Midbrain (tissue), 1 donor: Measurements from ENCODE around the gene UBLCP1.
"Not testable (repeated sequence)": the region's sequence is repeated elsewhere in the genome, so short reads cannot be mapped to it uniquely, and the experiment has no call there.

Experiments
- DNase-seq: peaks from one replicate; lab custom pipeline; 2025; lab: John Stamatoyannopoulos, UW

UBLCP1 gene, protein sequence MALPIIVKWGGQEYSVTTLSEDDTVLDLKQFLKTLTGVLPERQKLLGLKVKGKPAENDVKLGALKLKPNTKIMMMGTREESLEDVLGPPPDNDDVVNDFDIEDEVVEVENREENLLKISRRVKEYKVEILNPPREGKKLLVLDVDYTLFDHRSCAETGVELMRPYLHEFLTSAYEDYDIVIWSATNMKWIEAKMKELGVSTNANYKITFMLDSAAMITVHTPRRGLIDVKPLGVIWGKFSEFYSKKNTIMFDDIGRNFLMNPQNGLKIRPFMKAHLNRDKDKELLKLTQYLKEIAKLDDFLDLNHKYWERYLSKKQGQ

DNA sequence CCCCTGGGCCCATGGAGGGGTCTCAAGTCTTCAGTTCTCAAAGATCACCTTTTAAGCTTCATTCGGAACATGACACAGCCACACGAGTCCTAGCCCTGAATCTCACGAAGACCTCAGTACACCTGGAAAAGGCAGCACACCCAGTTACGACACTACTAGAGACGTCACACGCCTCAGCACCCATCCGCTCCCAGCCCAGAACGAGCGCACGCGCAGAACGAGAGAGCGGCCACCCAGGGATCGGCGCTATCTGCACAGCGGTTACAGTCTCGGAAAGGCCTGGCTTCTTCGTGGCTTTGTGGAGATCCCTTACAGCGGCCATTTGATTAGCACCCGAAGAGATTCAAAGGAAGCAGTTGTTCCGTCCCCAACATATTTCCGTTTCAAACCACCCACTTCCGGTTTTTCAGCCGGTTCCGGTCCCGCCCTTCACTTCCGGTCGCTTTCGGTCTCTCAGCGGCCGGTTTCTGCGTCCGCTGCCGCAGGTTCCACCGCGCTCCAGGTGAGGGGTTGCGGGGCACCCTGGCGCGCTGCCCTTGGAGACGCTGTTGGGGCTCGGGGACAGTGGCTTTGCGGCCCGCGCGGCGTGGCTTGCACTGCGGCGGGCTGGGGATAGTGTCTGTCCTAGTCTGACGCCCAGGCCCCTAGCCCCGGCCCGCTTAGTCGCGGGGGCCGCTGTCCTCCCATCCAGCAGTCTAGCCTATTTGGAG, at the start of gene UBLCP1:
TSS of gene UBLCP1 (plus strand) at position 432 of the 710 bp plus-strand sequence. CDS start 5,626 bp downstream, outside the sequence.
- peak; percentile 84 for DNase-seq

DNA sequence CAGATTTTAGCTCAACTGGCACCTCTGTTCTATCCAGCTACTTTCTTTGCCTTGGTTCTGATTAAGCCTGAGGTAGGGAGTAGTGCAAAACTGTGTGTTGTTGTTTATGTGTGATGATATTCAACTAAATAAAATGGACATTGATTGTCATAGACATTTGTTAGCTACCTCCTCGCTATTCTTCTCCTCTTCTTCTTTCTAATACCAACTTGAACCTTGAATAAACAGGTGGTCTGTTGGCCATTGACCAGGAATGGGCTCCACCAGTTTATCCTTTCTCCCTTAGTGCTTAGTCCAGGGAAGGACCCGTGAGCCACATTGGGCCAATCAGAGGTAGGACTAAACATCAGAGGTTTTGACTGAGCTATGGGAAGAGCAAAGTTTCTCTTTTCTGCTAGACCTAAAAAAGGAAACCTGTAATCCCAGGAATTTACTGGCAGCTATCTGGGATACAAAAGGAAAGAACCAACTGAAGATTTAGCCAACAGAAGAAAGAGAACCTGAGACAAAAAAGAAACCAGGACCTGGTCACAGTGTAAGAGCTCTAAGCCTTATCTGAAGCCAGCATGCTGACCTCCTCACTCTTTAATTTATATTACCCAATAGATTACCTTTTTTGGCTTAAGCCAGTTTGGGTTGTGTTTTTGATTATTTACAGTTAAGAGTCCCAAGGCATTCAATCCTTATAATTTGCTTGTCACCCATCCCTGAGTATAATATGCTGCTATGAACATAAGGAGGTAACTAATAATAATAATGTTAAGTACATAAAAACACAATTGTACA, 48.4 kb upstream of the UBLCP1 start:
- DNase-seq, result no peak

DNA sequence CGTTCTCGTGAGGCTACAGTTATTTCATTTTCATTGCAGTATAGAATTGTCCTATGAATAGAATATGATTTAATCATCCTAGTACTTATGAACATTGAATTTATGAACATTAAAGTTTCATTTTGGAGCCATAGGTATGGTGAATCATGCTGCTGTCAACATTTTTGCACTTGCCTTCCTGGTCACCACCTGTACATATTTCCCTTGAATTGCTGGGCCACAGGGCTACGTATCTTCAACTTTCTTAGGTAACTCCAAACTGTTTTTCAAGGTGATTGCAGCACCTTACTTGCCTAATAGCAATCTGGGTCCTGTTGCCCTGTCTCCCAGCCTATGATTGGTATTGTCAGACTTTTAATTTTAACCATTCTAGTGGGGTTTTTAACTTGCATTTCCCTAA, 47.2 kb upstream of the UBLCP1 start:
- DNase-seq, result no peak

DNA sequence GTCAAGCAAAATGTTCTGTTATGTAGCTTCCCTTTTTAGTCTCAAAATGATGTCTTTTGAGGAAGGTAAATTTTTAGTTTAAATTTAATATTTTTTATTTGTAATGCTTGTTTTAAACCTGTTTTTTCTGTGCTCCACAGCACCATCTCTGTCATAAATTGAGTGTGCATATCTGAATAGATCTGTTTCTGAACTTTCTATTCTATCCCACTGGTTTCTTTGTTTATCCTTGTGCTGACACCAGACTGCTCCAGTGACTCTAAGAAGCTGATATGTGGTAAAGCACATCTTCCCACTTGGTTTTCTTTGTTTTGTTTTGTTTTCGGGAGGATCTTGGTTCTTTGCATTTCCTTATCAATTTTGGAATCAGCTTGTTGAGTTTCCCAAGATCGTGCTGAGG, 46.6 kb upstream of the UBLCP1 start:
- no peak for DNase-seq

DNA sequence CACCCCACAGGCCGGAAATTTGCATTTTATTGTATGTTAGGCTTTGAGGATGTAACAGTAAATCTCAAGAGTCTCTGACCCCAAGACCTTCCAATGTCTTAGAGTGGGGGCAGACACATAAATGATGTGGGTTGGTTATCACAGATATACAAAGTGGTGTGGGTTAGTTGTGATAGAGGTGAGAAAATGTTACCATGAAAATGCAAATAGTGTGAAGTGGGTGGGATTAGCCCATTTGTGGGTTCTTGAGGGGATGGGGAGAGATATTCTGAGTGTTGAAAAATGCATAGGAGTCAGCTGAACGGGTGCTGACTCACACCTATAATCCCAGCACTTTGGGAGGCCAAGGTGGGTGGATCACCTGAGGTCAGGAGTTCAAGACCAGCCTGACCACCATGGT, 45.9 kb upstream of the UBLCP1 start:
- no peak for DNase-seq

DNA sequence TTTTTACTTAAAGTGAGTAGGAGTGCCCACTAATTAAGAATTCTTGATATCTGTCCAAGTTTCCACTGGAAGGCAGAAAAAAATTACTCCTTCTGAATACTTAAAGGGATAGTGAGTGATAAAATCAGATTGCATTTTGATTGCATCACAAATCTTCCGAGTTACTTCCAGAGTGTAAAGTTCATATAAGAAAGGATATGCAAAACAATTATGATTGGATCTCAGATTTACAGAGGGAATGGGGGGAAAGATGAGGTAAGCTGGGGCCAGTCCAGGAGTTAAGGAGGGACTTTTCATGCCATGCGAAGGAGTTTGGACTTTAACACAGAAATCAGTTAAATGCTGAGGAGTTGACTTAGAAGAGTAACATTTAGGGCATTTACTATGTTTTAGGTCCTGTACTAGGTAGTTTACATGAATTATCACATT, 44.5 kb upstream of the UBLCP1 start:
- DNase-seq, result no peak

DNA sequence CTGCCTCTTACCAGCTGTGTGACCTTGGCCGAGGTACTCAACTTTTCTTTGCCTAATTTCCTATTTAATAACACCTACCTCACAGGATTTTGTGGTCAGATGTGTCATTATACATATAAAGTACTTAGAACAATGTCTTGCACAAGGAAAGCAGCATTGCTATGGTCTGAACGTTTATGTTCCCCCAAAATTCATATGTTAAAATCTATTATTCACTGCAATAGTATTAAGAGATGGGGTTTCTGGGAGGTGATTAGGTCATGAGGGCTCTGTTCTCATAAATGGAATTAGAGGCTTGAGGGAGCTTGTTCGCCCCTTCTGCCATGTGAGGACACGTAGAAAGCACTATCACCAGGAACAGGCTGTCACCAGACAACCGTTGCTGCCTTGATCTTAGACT, 42.9 kb upstream of the UBLCP1 start:
- DNase-seq, result no peak

DNA sequence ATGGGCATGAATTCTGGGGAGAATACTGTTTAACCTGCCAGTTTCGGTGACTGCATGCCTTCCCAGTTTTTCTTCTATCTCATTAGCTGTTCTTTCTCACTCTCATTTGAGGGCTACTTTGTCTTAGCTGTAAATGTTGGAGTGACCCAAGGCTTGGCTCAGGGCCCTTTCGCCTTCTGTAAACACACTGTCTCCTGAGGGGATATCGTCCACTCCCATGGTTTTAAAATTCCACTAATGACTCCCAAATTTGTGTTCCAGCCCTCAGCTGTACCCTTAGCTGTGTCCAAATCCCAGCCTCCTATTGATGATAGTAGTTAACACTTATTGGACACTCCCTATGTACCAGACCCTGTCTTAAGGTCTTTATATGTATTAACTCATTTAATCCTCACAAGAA, 39.6 kb upstream of the UBLCP1 start:
- no peak for DNase-seq

DNA sequence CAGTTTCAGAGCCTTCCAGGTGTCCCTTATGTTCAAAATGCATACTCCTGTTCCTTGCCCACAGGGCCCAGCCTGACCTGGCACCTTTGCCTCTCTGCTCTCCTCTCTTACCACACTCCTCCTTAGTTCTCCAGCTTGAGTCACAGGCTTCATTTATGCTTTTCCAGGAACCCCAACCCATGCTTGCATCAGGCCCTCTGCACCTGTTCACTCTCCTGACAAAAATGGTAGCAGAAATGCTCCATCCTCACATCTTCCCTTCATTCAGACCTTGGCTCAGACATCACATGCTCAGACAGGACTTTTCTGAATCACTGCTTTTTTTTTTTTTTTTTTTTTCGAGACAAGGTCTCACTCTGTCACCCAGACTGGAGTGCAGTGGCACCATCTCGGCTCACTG, 38.6 kb upstream of the UBLCP1 start:
- no peak for DNase-seq

DNA sequence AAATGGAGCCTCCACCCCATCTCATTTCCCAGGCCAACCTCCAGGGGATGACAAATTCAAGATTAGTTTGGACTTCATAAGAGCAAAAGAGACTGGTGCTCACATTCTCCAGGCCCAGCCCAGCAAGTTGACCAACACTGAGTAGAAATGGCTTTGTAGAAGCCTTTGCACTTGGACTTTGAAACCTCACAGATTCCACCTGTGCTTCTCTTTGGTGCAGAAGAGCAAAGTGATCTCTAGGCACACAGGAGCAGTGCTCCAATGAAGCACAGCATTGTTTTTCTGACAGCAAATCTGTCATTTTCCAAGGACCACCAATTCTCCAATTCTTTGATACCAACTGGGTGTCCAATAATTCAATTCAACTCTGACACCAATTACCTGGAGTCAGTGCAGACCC, 36.6 kb upstream of the UBLCP1 start:
- no peak for DNase-seq

DNA sequence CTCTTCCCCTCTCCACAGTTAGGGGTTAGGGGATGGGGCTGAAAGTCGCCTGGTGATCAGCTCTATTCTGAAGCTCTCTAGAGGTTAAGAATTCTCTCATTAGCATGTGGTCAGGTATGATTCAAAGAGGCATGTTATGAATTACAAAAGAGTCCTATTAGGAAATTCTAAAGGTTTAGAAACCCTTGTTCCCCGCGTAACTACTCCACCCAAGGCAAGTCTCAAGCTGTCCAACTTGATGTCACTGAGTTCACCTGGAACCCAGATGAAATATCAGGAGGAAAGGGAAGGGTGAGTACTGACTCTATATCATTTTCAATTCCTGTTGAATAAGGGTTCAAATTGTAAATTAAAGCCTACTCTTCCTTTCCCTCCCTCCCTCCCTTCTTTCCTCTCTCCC, 35.6 kb upstream of the UBLCP1 start:
- DNase-seq, result no peak

DNA sequence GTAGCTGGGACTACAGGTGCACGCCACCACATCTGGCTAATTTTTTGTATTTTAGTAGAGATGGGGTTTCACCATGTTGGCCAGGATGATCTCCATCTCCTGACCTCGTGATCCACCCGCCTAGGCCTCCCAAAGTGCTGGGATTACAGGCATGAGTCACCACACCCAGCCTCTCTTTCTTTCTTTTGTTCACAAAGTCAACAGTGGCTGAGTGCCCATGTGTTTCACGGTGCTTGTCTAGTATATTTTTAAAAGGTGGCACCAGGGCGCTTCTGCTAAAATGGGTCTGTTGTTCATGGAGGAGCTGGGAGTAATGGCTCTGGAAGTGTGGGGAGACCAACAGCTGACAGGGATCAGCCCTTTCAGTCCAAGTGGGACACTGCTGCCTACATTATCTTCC, 35.0 kb upstream of the UBLCP1 start:
- not testable (repeated sequence) for DNase-seq

DNA sequence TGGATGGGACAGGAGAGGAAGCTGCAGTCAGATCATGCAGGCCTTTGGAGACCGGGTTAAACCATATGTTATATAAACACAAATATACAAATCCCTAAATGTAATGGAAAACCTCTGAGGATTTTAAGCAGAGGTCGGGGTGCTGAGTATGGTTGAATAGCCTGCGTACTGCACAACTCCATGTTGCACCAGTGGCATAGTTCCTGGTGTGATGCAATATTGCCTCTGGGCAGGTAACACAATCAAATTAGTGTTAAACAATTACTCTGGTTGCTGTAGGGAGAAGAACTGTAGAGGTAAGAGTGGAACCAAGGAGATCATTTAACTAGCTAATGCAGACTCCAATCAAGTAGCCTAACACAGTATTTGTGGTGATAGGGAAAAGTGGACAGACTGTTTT, 32.4 kb upstream of the UBLCP1 start:
- no peak for DNase-seq

DNA sequence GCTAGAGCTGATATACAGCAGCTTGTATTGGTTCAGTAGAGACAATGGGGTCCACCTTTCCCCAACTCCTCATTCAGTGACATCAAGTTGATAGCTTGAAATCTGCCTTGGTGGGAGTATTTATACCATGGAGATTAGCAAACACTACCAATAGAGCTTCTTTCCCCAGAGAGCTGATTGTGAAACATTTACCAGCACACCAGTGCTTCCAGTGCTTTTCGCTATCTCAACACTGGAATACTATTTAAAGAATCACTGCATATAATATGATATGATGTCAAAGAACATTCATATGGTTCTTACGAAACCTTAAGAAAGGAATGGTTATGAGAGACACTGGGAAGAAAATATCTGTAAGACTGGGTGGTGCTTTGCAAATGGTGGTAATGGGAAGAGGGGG, 31.9 kb upstream of the UBLCP1 start:
- DNase-seq, result no peak

DNA sequence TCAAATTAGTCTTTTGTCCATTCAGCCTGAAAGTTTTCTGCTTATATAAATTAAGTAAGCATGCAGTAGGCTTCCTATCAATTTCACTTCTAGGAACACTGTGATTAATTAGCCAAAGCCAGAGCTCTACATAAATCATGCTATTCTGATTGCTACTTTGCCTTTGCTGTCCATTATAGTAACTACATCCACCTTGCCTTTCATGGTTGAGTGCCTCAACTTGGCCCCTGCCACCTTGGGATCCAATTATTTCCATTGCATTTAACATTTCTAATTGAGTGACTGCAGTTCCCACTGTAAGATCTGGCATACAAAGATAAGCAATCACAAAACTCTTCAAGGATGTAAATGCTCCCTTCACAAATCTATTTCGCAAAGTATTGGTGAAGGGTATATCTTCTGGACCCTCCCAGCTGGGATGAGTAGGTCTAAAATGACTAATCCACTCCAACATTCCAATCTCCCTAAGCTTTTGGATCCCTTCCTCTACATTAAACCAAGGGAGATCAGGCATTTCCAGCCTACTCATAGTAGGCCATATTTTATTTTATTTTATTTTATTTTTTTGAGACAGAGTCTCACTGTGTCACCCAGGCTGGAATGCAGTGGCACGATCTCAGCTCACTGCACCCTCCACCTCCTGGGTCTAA, 27.1 kb upstream of the UBLCP1 start:
- not testable (repeated sequence) for DNase-seq

DNA sequence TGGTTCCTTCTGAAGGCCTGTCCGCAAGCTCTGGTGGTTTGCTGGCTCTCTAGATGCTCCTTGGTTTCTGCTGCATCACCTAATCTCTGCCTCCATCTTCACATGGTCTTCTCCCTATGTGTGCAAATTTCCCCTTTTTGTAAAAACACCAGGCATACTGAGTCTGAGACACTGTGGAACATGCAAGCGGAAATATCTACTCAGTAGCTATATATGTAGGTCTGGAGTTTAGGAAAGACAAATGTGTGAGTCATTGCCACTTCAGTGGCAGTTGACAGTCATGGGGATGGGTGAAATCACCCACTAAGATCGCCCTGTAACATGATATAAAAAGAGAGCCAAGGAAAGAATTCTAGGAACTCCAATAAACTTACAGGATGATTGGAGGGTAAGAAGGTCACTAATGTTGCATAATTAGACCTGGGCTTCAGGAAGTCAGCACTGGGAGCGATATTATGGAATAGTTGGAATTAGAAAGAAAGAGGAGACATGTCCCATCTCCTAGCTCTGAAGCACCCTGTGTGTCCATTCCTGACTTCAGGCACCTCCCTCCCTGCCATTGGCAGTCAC, 22.7 kb upstream of the UBLCP1 start:
- DNase-seq, result no peak

DNA sequence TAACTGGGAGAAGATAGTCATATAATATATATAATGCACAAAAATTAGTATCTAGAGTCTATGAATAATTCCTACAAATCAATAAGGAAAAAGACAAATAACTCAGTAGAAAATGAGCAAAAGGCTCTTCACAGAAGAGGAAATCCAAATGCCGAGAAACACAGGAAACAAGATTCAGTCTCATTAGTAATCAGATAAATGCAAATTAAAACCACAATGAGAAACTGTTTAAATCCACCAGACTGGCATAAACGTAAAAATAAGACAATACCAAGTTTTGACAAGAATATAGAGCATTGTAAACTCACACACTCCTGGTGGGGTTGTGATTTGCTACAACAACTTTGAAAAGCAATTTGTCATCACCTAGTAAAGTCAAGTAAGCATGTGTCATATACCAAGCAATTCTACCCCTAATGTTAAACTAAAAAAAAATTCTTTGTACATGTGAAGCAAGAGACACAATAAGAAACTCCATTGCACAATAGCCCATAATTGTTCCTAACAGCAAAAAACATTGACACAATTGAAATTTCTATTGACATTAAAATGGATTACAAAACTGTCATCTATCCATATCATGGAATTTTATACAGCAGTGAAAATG, 21.0 kb upstream of the UBLCP1 start:
- no peak for DNase-seq

DNA sequence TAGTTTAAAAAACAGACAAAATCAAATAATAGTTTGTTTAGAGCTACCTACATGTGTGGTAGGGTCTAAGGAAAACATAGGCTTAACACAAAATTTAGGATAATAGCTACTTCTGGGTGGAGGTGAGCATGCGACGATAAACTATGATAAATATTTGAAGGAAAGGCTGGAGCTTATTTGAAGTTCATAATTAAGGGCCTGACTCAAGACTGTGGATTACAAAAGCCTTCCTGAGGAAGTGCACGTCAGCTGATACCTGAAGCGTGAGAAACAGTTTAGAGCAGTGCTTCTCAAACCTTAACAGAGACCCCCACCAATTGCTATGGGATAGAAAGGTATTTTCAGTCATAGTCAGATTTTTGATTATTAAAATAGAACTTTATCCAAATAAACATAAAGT, 20.4 kb upstream of the UBLCP1 start:
- no peak for DNase-seq

DNA sequence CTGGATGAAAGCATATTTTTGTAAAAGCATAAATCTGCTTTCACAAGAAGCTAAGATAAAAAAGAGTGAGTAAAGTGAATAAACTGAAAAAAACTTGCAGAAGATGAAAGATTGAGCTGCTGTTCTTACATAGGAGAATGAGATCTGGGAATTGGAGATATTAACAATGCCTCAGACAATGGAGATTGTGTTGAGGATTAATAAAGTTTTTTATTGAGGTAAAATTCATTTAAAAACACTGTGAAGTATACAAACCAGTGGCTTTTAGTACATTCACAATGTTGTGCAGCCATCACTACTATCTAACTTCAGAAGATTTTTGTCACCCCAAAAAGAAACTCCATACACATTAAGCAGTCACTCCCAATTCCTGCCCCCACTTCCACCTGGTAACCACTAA, 19.7 kb upstream of the UBLCP1 start:
- no peak for DNase-seq

DNA sequence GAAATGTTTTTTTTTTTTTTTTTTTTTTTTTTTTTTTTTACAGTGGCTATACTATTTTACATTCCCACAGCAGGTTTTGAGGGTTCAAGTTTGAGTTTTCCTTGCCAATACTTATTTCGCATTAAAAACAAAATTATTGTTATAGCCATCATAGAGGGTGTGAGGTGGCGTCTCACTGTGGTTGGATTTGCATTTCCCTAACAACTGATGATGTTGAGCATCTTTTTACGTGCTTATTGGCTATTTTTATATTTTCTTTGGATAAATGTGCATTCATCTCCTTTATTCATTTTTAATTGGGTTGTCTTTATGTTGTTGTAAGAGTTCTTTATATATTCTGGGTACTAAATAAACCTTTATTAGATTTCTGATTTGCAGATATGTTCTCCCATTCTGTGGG, 18.9 kb upstream of the UBLCP1 start:
- DNase-seq, result no peak

DNA sequence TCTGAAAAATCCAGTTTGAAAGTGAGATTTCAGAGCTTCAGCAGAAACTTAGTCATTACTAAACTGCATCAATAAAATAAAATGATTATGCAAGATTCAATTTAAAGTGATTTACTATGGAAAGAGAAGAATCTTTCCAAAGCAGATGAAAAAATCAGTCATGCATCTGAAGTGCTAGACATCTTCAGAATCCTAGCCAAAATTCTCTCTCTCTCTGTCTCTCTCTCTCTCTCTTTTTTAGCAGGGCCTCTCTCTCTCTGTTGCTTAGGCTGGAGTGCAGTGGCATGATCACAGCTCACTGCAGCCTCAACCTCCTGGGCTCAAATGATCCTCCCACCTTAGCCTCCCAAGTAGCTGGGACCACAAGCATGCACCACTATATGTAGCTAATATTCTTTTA, 18.2 kb upstream of the UBLCP1 start:
- no peak for DNase-seq

DNA sequence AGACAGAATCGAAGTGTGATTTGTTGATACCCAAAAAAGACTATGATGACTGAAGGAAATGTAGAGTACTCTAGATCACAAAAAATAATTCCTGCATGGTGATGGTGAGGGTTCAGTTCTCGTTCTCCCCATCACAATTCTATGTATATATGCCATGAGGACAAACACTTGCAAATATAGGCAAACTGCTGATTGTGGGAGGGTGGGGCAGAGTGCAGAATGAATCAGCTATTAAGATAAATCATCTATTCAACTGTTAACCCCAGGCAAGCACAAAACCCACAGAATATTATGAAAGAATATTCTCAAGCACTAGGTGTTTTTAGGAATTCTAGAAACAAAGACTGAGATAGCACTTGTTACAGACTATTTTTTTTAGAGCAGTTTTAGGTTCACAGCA, 13.9 kb upstream of the UBLCP1 start:
- DNase-seq, result no peak
